ENCODE data around the gene GLG1.
A peak's percentile ranks its signal among the peaks of the same experiment; 100 is the strongest.

Gene GLG1

DNA sequence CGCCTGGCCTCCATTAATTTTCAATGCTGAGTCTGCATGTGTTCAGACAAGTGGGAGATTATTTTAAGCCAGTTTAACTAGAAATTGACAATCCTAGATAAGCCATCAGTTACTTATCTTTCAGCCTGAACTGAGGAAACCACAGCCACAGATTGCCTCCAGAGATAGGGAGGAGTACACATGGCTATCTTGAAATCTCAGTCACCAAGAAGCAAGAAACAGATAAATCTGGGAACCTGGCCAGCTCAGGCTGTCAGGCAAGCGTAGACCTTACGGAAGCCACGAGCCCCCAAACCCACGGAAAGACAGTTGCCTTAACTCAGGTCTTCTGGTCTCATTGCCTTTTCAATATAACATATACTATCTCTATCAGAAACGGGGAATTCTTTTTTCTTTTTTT, 2.0 kb upstream of the GLG1 start:
- peak; percentile 17 for DNase-seq (ENCODE audit: low read depth)

GRCh38 chr16:74608381-74608780, 1.5 kb upstream of the GLG1 start:
- DNase-seq (ENCODE audit: low read depth), result no peak

- no peak for DNase-seq (ENCODE audit: low read depth)
Measured at GRCh38 chr16:74607962-74608356, 1.0 kb upstream of the GLG1 start.

- DNase-seq (ENCODE audit: low read depth), result no peak
Measured at GRCh38 chr16:74607310-74607961, 522 bp upstream of the GLG1 start.

DNA sequence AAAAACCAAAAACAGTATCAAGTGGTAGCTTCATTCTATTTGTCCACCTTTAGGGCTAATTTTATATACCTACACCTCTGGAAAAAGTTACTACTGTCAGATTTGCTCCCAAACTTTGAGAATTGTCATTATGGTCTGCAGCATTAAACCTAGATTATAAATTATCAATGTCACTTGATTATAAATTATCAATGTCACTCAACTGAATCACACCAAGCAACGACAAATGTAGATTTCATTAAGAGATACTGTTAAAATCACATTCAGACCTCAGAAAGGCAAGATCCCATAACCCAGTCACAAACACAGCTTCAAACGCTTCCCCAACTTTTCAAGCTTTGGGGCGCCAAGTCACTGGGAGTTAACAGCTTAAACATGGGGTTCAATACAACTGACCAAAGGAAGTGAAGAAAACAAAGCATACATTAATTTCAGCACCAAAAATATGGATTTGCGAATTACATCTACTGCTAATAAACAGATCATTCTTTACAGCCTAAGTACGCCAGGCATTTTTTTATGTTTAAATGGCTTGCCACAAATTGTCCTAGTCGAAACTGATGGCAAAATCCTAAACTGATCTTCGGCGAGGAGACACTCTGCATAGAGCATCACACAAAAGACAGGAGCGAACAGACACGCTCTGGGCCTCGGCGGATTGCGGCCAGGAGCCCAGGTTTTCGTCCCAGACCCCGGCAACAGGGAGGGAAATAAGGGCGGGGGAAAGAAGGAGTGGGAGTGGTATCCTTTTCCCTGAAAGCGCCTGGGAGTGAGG, 981 bp downstream of the GLG1 start:
- DNase-seq (ENCODE audit: low read depth), result no peak

DNA sequence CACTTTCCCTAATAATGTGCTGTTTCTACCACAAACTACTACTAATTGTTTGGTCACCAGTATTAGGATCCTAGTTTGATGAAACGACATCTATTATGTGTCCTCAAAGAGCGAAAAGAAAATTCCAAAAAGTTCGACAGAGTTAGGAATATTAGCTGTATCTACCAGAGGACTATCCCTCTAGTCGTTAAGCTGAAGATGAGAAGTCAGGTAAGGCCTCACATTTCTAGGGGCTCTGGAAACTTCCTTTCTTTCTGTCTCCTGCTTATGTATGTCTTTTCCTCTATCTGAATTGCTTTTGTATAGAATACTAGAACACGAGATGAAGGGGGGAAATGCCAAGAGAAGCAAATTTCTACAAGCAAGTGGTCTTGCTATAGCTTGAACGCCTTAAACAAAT, 1.6 kb downstream of the GLG1 start:
- DNase-seq (ENCODE audit: low read depth), result no peak

DNA sequence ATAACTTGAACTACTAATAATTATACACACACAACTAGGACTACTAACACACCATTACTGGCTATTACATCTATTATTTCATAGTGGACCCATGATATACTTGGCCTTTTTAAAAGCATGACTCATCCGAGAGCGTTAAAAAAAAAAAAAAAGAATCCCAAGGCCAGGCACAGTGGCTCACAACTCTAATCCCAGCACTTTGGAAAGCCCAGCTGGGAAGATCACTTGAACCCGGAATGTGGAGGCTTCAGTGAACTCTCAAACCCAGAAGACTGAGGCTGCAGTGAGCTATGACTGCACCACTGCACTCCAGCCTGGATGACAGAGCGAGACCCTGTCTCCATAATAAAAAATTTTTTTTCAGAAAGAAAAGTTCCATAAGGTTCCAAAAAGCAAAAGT, 3.1 kb downstream of the GLG1 start:
- no peak for DNase-seq (ENCODE audit: low read depth)

GRCh38 chr16:74601126-74601871, 5.6 kb downstream of the GLG1 start:
- peak; percentile 31 for DNase-seq (ENCODE audit: low read depth)

- no peak for DNase-seq (ENCODE audit: low read depth)
Measured at GRCh38 chr16:74596586-74596985, 10.3 kb downstream of the GLG1 start.

DNA sequence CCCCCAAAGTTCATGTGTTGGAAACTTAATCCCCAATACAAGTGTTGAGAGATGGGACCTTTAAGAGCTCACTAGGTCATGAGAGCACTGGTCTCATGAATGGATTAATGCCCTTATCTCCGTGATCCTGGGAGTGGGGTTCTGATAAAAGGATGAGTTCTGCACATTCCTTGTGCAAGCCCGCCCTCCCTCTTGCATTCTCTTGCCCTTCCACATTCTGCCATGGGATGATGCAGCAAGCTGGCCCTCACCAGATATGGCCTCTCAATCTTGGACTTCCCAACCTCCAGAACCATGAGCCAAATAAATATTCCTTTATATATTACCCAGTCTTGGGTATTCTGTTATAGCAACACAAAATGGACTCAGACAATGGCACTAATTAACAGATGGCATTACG, 14.1 kb downstream of the GLG1 start:
- no peak for DNase-seq (ENCODE audit: low read depth)

GRCh38 chr16:74591876-74592650, 14.9 kb downstream of the GLG1 start:
- no peak for DNase-seq (ENCODE audit: low read depth)

- no peak for DNase-seq (ENCODE audit: low read depth)
Measured at GRCh38 chr16:74586948-74587347, 20.0 kb downstream of the GLG1 start.

GRCh38 chr16:74585846-74586443, 21.0 kb downstream of the GLG1 start:
- DNase-seq (ENCODE audit: low read depth), result no peak

DNA sequence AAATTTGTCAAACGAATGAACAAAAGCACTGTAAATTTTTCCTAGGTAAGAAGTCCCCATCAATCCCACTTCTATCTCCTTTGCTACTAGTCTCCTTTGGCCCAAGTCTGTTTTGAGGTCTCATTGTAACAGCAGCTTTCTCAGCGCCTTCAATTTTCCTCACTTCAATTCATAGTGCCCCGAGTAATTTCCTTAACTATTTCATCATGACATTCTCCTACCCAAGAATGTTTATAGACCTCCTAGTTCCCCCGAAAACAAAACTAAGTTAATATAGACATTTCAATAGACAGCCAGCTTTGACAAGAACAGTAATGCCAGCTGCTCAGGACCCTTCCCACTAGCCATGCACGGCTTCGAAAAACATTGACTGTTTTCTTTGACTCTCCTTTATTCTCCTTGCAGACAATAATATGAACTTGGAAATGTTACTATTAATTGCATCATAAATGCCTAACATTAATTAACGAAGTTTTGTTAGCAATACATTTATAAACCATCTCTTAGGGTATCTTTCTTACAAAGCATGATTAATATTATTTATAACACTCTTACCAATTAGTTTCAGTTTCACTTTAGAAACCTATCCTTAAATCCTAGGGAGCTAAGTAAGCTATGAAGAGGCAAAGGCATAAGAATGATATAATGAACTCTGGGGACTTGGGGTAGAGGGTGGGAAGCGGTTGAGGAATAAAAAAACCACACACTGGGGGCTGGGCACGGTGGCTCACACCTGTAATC, 22.8 kb downstream of the GLG1 start:
- no peak for DNase-seq (ENCODE audit: low read depth)

DNA sequence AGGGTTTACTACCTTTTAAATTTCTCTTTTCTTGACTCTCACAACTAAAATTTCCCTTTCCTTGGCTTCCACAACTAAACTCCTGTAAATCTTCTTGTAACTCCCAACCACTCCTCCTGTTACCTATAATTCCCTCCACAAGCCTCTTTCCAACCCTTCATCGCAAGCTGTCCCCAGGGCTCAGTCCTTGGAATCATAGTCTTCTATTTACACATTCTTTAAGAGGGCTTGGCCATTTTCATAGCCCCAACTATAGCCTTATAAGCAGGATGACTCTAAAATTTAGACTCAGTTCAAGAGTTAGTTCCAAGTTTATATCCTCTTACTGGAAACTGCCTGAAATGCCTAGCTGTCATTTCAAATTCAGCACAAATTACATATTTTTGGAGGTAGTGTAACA, 23.9 kb downstream of the GLG1 start:
- no peak for DNase-seq (ENCODE audit: low read depth)

- DNase-seq (ENCODE audit: low read depth), result no peak
Measured at GRCh38 chr16:74580833-74581232, 26.1 kb downstream of the GLG1 start.

DNA sequence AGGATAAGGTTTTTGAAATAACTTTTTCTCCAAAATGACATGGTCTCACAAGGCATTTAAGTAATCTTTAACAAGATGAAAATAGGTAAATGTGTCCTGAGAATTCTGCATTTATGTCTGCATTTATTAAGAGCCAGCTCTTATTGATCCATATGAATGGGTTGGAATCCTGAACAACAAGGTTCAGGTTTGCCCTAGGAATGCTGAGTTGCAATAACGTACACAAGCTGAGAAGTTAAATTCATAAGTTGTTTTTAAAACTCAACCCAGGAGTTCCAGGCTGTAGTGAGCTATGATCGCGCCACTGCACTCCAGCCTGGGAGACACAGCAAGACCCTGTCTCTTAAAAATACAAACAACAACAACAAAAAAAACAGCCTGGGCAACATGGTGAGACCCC, 28.1 kb downstream of the GLG1 start:
- no peak for DNase-seq (ENCODE audit: low read depth)

DNA sequence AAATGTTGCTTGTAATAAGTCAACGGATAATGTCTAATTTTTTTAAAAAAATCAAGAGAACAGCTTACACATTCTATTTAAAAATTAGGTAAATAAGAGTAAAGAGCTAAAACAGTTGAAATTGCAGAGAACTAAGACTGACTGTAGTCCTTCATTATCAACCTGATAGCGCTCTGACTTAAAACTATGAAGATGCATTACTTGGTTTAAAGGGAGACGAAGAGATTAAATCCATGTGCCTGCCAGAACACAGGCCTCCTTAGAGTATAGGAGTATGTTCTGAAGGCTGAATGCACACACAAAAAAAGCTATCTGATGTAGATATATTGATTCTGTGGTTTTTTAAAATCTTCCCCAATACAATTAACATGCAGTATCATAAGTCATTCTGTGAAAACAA, 28.5 kb downstream of the GLG1 start:
- no peak for DNase-seq (ENCODE audit: low read depth)

GRCh38 chr16:74577882-74578366, 29.0 kb downstream of the GLG1 start:
- DNase-seq (ENCODE audit: low read depth), result no peak

DNA sequence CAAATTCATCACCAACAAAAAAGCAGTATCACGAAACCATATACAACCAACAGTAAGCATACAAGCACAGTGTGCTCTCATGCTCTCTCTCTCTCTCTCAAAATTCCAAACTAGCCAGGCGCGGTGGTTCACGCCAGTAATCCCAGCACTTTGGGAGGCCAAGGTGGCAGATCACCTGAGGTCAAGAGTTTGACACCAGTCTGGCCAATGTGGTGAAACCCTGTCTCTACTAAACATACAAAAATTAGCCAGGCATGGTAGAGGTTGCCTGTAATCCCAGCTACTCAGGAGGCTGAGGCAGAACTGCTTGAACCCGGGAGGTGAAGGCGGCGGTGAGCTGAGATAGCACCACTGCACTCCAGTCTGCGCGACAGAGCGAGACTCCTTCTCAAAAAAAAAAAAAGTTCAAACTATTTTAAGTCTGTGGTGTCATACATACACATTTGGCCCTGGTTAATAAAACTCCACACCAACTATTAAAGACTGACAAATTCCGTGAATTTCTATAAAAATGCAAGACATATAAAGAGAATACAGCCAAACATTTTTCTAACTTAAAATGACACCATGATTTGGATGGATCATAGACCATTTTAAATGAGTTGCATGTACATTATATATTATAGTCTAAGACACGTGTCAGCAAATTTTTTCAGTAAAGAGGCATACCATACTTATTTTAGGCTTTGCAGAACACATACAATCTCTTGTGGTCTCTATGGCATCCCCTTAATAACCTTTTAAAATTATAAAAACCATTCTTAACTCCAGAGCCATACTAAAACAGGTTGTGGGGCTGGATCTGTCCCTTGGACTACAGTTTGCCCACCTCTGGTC, 30.9 kb downstream of the GLG1 start:
- DNase-seq (ENCODE audit: low read depth), result no peak
